IMR-90 (cell line): ENCODE measurements around the gene SRSF2.

Experiments used
- CEBPB ChIP-seq: IDR thresholded peaks from 2 replicates; pipeline ENCODE4 v1.6.1; 2012; ENCODE audit warnings: low read depth, low read length, improper control_type of control experiment
- CTCF ChIP-seq: conservative IDR thresholded peaks from 2 replicates; pipeline ENCODE4 v1.5.1; 2012; ENCODE audit warnings: mild to moderate bottlenecking, low read depth, low read length, improper control_type of control experiment
- ELK1 ChIP-seq: fragments of 150-350 bp; IDR thresholded peaks from 2 replicates; pipeline ENCODE4 v1.6.1; 2016; ENCODE audit warnings: low read depth, mild to moderate bottlenecking, low read length, moderate library complexity, borderline replicate concordance
- FOS ChIP-seq: fragments of 150-350 bp; IDR thresholded peaks from 2 replicates; pipeline ENCODE4 v1.6.1; 2016; ENCODE audit warnings: low read depth, low read length
- MXI1 ChIP-seq: IDR thresholded peaks from 2 replicates; pipeline ENCODE4 v1.6.1; 2012; ENCODE audit warnings: low read depth, mild to moderate bottlenecking, low read length, moderate library complexity, borderline replicate concordance
- POLR2A ChIP-seq: IDR thresholded peaks from 2 replicates; pipeline ENCODE4 v1.6.1; 2012; ENCODE audit warnings: mild to moderate bottlenecking, low read depth, low read length
- RAD21 ChIP-seq: IDR thresholded peaks from 2 replicates; pipeline ENCODE4 v1.6.1; 2012; ENCODE audit warnings: low read length, improper control_type of control experiment
- RCOR1 ChIP-seq: IDR thresholded peaks from 2 replicates; pipeline ENCODE4 v1.6.1; 2012; ENCODE audit warnings: mild to moderate bottlenecking, low read length, improper control_type of control experiment; ENCODE audit not compliant: insufficient replicate concordance
- RFX5 ChIP-seq: IDR thresholded peaks from 2 replicates; pipeline ENCODE4 v1.8.0; 2012; ENCODE audit warnings: low read depth, mild to moderate bottlenecking, low read length, moderate library complexity
- SMC3 ChIP-seq: fragments of 150-350 bp; IDR thresholded peaks from 2 replicates; pipeline ENCODE4 v1.6.1; 2016; ENCODE audit warnings: low read depth, mild to moderate bottlenecking, antibody characterized with exemption, low read length, moderate library complexity
- USF2 ChIP-seq: fragments of 150-350 bp; IDR thresholded peaks from 2 replicates; pipeline ENCODE4 v1.6.1; 2017; ENCODE audit warnings: mild to moderate bottlenecking, antibody characterized with exemption, low read length, low read depth

- TF ChIP-seq POLR2A = no peak
- TF ChIP-seq CTCF = no peak
- TF ChIP-seq CEBPB = no peak
- no peak for TF ChIP-seq RCOR1
- TF ChIP-seq FOS = no peak
- no peak for TF ChIP-seq SMC3
- TF ChIP-seq USF2 = no peak
- TF ChIP-seq MXI1 = no peak
- TF ChIP-seq RFX5 = no peak
- TF ChIP-seq ELK1 = no peak
- no peak for TF ChIP-seq RAD21
These were observed 36.9 kb downstream of the SRSF2 start for GRCh38 chr17:76700270-76700616.
